ENCODE measurements around the gene TMEM248.

TMEM248 gene

DNA sequence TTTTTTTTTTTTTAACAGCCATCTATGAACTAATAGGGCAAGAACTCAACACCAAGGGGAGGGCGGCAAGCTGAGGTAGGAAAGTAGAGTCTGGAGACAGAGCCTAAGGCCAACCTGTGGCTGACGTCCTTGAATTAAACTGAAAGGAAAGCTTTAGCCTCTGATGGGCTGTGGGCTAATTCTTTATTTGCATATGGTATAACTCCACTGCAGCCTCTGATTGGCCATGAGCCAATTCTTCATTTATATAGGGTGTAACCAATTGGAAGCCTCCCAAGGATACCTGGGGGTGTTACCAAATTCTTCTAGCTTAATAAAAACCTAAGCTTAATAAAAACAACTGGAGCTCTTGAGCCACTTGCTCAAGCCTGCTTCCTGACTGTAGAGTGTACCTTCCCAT lies 85.9 kb downstream of the TMEM248 start:
- DNase-seq, result no peak

Data from NCI-H187 (cell line).